ENCODE measurements around the gene CEBPG. TPM values are rescaled to one million over a fixed set of nuclear protein-coding genes. Genes with fewer than 3 reads are reported as not detected.

The CEBPG gene
- total RNA-seq, 2 experiments from 2014 or later = 15.5 TPM

DNA sequence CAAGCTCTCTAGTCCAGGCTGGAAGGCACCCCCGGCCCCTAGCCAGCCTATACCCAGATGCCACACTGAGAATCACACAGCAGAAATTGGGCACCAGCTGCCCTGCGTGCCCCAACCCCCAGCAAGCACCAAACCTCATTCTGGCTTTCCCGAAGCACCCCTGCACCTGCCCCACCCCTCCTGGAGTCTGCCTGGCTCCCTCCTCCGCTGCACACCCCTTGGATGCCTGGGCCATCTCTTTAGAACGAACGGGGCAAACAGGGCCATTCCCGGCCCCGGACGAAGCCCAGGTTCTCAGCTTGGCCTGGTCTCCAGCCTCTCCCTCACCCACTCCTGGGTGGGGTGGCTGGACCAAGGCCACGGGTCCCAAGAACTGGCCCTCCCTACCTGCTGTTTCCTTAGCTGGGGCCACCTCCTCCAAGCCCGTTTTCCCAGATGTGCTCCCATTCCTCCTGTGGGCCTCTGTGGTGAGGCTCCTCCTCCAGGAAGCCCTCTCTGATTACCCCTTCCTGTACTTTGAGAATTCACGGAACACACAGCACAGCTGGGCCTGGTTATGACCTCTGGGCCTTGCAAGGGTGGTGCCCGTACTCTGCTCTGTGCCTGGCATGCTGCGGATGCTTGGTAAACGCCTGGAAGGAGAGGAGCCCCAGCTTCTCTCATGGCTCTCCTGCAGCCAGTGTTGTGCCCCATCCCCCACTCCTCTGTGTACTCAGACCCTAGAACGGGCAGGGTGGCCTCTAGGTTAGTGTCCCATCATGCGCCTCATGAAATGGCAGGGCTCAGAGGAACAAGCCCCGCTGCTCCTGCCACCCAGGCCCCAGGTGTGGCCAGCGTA lies 21.4 kb downstream of the CEBPG start:
- TF ChIP-seq, protein P1, sequence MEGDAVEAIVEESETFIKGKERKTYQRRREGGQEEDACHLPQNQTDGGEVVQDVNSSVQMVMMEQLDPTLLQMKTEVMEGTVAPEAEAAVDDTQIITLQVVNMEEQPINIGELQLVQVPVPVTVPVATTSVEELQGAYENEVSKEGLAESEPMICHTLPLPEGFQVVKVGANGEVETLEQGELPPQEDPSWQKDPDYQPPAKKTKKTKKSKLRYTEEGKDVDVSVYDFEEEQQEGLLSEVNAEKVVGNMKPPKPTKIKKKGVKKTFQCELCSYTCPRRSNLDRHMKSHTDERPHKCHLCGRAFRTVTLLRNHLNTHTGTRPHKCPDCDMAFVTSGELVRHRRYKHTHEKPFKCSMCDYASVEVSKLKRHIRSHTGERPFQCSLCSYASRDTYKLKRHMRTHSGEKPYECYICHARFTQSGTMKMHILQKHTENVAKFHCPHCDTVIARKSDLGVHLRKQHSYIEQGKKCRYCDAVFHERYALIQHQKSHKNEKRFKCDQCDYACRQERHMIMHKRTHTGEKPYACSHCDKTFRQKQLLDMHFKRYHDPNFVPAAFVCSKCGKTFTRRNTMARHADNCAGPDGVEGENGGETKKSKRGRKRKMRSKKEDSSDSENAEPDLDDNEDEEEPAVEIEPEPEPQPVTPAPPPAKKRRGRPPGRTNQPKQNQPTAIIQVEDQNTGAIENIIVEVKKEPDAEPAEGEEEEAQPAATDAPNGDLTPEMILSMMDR (IDR thresholded peaks at IDR 0.05) = no peak
- Histone ChIP-seq H3K27me3 (ENCODE audit: control insufficient read depth in 1 of 2, insufficient read depth in 2 of 2, low read length in 2 of 2) (no peaks in the 10 kb centered on the region), H3K4me3 (ENCODE audit: low read length) (no peak overlapping the region), H3K4me1 (ENCODE audit: insufficient read depth, low read length) (peaks cover 3% of the 10 kb centered on the region), H3K36me3 (ENCODE audit: insufficient read depth, low read length) (no peaks in the 10 kb centered on the region), H3K27ac (ENCODE audit: low read depth in 1 of 2, low read length in 2 of 2) (no peak overlapping the region), H3K9me3 (ENCODE audit: control insufficient read depth in 1 of 2, insufficient read depth in 1 of 2, low read length in 2 of 2) (no peaks in the 10 kb centered on the region)
- ATAC-seq (ENCODE audit: poor library complexity) (no peak), DNase-seq (no peak)
- ChIA-PET CTCF (no interaction called here), POLR2A (no interaction called here)
- H3K27ac Mint-ChIP-seq = no peak overlapping the region
- H3K4me1 Mint-ChIP-seq (ENCODE audit: low read depth) = no peaks in the 10 kb centered on the region
- no peaks in the 10 kb centered on the region for H3K9me3 Mint-ChIP-seq
- intact Hi-C loops (cut with DNase I, micrococcal nuclease) = no loop called here
- no peak overlapping the region for H3K4me3 Mint-ChIP-seq
- no peaks in the 10 kb centered on the region for H3K27me3 Mint-ChIP-seq
- no peaks in the 10 kb centered on the region for H3K36me3 Mint-ChIP-seq (ENCODE audit: low read depth)

DNA sequence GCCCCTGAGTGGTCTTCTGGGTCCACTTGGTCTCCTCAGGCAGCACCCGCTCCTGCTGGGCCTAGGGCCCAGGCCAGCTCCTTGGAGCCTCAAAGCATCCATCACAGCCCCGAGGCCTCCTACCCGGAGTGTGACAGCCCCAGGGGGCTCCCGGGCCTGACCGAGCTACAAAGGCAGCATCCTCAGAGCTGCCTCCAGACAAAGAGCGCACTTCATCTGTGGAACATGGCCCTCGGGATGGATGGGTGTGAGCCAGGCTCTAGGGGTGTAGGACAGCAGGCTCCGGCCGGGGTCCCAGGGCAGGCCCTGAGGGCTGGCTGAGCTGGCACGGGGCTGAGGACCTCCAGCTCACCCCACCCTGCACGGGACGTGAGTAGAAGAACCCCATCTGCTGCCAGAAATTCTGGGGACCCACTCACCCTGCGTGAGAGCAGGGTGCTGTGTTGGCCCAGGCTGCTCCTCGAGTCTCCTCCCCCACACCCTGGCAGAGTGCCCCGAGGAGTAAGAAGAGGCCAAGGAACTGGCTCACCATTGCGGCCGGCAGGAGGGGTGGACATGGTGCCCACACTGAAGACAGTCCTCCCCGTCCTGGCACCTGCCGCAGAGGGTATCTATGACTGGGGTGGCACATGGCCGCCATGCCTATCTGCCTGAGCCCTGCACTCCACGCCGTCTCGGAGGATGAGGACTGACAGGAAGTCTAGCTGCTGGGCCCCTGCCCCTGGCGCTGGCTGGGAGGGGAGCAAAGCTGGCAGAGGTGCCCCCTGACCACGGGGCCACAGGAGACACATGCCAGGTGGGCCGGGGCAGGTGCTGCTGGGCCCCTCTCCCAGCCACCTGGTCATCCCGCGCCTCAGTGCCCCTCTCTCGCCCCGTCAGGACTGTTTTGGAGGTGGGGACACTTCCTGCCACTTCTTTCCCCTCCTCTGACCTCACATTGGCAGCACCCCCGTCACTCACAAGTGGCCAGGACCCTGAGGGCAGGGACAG lies 22.3 kb downstream of the CEBPG start:
- Histone ChIP-seq H3K27me3 (ENCODE audit: control insufficient read depth in 1 of 2, insufficient read depth in 2 of 2, low read length in 2 of 2) (no peaks in the 10 kb centered on the region), H3K36me3 (ENCODE audit: insufficient read depth, low read length) (no peaks in the 10 kb centered on the region), H3K27ac (ENCODE audit: low read depth in 1 of 2, low read length in 2 of 2) (no peak overlapping the region), H3K4me1 (ENCODE audit: insufficient read depth, low read length) (peaks cover 3% of the 10 kb centered on the region), H3K9me3 (ENCODE audit: control insufficient read depth in 1 of 2, insufficient read depth in 1 of 2, low read length in 2 of 2) (no peaks in the 10 kb centered on the region), H3K4me3 (ENCODE audit: low read length) (no peak overlapping the region)
- no peaks in the 10 kb centered on the region for H3K9me3 Mint-ChIP-seq
- no peak overlapping the region for H3K4me3 Mint-ChIP-seq
- CTCF ChIA-PET = no interaction called here
- ATAC-seq (ENCODE audit: poor library complexity) = no peak
- intact Hi-C loops (cut with DNase I, micrococcal nuclease) = no loop called here
- TF ChIP-seq, protein P1 (IDR thresholded peaks at IDR 0.05) = no peak
- H3K27me3 Mint-ChIP-seq = no peaks in the 10 kb centered on the region
- no peaks in the 10 kb centered on the region for H3K4me1 Mint-ChIP-seq (ENCODE audit: low read depth)
- POLR2A ChIA-PET = no interaction called here
- no peak for DNase-seq
- no peaks in the 10 kb centered on the region for H3K36me3 Mint-ChIP-seq (ENCODE audit: low read depth)
- H3K27ac Mint-ChIP-seq = no peak overlapping the region

DNA sequence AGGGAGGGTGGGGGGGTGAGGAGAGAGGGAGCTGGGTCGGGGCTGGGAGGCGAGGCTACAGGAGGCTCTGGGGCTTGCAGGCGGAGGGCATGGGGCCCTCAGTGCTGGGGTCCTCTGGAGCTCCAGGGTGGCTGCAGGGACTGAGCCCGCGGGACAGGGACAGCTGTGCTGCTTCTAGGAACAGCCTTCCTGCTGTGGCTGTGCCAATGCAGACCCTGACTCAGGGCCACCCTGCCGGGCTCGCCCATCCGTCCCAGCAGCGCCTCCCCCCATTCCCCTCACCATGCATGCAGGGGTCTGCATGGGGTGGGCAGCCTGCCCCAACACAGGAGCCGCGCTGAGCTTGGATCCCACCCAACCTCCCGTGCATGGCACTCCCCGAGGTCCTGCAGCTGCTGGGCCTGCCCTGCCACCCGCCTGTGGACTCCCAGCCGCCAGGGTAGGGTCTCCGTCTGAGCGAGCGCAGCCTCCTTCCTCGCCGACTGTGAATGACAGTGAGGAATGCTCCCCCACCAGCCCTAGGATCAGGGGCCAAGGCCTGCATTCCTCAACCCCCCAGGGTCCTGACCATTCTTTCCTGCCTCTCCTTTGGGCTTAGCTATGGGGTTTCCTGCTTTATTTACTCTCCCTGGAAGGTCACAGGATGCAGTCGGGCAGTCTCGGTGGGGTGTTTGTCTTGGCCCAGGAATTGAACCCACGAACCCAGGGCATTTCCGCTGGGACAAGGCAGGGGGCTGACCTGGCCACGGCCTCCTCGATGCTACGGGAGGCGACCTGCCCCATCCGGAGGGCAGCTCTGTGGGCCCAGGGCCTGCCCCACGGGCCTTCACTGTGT lies 23.4 kb downstream of the CEBPG start:
- H3K4me3 ChIP-seq (ENCODE audit: low read length) = no peak overlapping the region
- ChIA-PET CTCF (no interaction called here), POLR2A (no interaction called here)
- H3K4me1 ChIP-seq (ENCODE audit: insufficient read depth, low read length) = peaks cover 3% of the 10 kb centered on the region
- TF ChIP-seq, protein P1 (IDR thresholded peaks at IDR 0.05) = no peak
- intact Hi-C loops (cut with DNase I, micrococcal nuclease) = no loop called here
- H3K9me3 ChIP-seq (ENCODE audit: control insufficient read depth in 1 of 2, insufficient read depth in 1 of 2, low read length in 2 of 2) = no peaks in the 10 kb centered on the region
- ATAC-seq (ENCODE audit: poor library complexity) (no peak), DNase-seq (no peak)
- no peak overlapping the region for H3K27ac ChIP-seq (ENCODE audit: low read depth in 1 of 2, low read length in 2 of 2)
- Mint-ChIP-seq H3K4me3 (no peak overlapping the region), H3K4me1 (ENCODE audit: low read depth) (no peaks in the 10 kb centered on the region), H3K27ac (no peak overlapping the region), H3K36me3 (ENCODE audit: low read depth) (no peaks in the 10 kb centered on the region), H3K9me3 (no peaks in the 10 kb centered on the region), H3K27me3 (no peaks in the 10 kb centered on the region)
- H3K36me3 ChIP-seq (ENCODE audit: insufficient read depth, low read length) = no peaks in the 10 kb centered on the region
- no peaks in the 10 kb centered on the region for H3K27me3 ChIP-seq (ENCODE audit: control insufficient read depth in 1 of 2, insufficient read depth in 2 of 2, low read length in 2 of 2)

All from CD4-positive, alpha-beta T cell (primary cell).